K562 (cell line): ENCODE measurements around the gene TEX14. TPM values are rescaled to one million over a fixed set of nuclear protein-coding genes. Genes with fewer than 3 reads are reported as not detected.

Experiments used
- C11orf30 ChIP-seq: fragments of 450-650 bp; IDR thresholded peaks from 2 replicates; pipeline ENCODE4 v1.6.1; 2016; ENCODE audit warnings: low read depth, mild to moderate bottlenecking
- ELF2 ChIP-seq: fragments of 250-450 bp; sonication (Bioruptor Pico); IDR thresholded peaks from 2 replicates; pipeline ENCODE4 v1.5.0; 2021; ENCODE audit warnings: mild to moderate bottlenecking
- EP400 ChIP-seq: fragments of 450-650 bp; IDR thresholded peaks from 2 replicates; pipeline ENCODE4 v1.6.1; 2017; ENCODE audit warnings: antibody characterized with exemption, mild to moderate bottlenecking, moderate library complexity
- FOS ChIP-seq: IDR thresholded peaks from 3 replicates; pipeline ENCODE4 v1.6.1; 2011; ENCODE audit not compliant: insufficient read length; ENCODE audit errors: extremely low read depth
- FOXA1 ChIP-seq: fragments of 450-650 bp; IDR thresholded peaks from 2 replicates; pipeline ENCODE4 v1.6.1; 2016; ENCODE audit warnings: mild to moderate bottlenecking, borderline replicate concordance
- GATAD2A ChIP-seq: fragments of 450-650 bp; IDR thresholded peaks from 2 replicates; pipeline ENCODE4 v1.6.1; 2017
- GTF2B ChIP-seq: IDR thresholded peaks from 2 replicates; pipeline ENCODE4 v1.6.1; 2011; ENCODE audit not compliant: insufficient read length; ENCODE audit errors: extremely low read depth
- HDAC1 ChIP-seq, 2 experiments: fragments of 450-650 bp; IDR thresholded peaks; 2 replicates each; pipeline ENCODE4 v1.6.1; 2016 to 2017; ENCODE audit warnings: inconsistent platforms in 1 of 2, mild to moderate bottlenecking in 1 of 2, moderate library complexity in 1 of 2
- KAT2B ChIP-seq: IDR thresholded peaks from one replicate; pipeline ENCODE4 v1.6.1; 2012; ENCODE audit warnings: low read depth, mild to moderate bottlenecking, control low read depth, inconsistent platforms, low read length, moderate library complexity
- KAT8 ChIP-seq: fragments of 450-650 bp; IDR thresholded peaks from 2 replicates; pipeline ENCODE4 v1.6.1; 2016; ENCODE audit warnings: low read depth, mild to moderate bottlenecking
- KLF10 ChIP-seq: fragments of 250-450 bp; sonication (Bioruptor Pico); IDR thresholded peaks from 2 replicates; pipeline ENCODE4 v1.6.1; 2021; ENCODE audit warnings: matching md5 sums
- MEF2A ChIP-seq: IDR thresholded peaks from 2 replicates; pipeline ENCODE4 v1.6.1; 2011; ENCODE audit warnings: low read depth, mild to moderate bottlenecking, low read length, moderate library complexity; ENCODE audit not compliant: control insufficient read depth
- MEIS2 ChIP-seq: fragments of 450-650 bp; IDR thresholded peaks from 2 replicates; pipeline ENCODE4 v1.6.1; 2014; ENCODE audit warnings: mild to moderate bottlenecking; ENCODE audit not compliant: partially characterized antibody
- RB1 ChIP-seq: fragments of 450-650 bp; IDR thresholded peaks from 2 replicates; pipeline ENCODE4 v1.6.1; 2017; ENCODE audit warnings: low read depth, mild to moderate bottlenecking
- SAP30 ChIP-seq: fragments of 200-600 bp; sonication (generic); IDR thresholded peaks from 2 replicates; pipeline ENCODE4 v1.6.1; 2012; ENCODE audit warnings: borderline replicate concordance, low read depth, mild to moderate bottlenecking, moderate library complexity, low read length, control low read depth, inconsistent platforms; ENCODE audit not compliant: insufficient read depth, poor library complexity, severe bottlenecking
- SFPQ ChIP-seq: fragments of 200-400 bp; formaldehyde crosslinking; IDR thresholded peaks from 2 replicates; pipeline ENCODE4 v1.6.1; 2017; ENCODE audit warnings: mild to moderate bottlenecking, low read depth, low read length, moderate library complexity
- SRSF9 ChIP-seq: fragments of 200-400 bp; formaldehyde crosslinking; IDR thresholded peaks from 2 replicates; pipeline ENCODE4 v1.6.1; 2017; ENCODE audit warnings: low read depth, low read length, borderline replicate concordance
- TCF3 ChIP-seq: sonication (generic); formaldehyde crosslinking; IDR thresholded peaks from 2 replicates; pipeline ENCODE4 v1.4.0; 2020; ENCODE audit warnings: mild to moderate bottlenecking, missing genetic modification reagents
- ZBTB34 ChIP-seq: fragments of 250-450 bp; sonication (Bioruptor Pico); IDR thresholded peaks from 2 replicates; pipeline ENCODE4 v1.8.0; 2021; ENCODE audit warnings: mild to moderate bottlenecking, moderate library complexity
- ZBTB8A ChIP-seq: fragments of 450-650 bp; IDR thresholded peaks from 2 replicates; pipeline ENCODE4 v1.6.1; 2018; ENCODE audit warnings: mild to moderate bottlenecking, moderate library complexity; ENCODE audit not compliant: partially characterized antibody
- ZNF395 ChIP-seq: fragments of 200-800 bp; sonication (Bioruptor generic); IDR thresholded peaks from 2 replicates; pipeline ENCODE4 v1.6.1; 2017; ENCODE audit warnings: missing genetic modification characterization, missing compliant biosample characterization
- ZNF75A ChIP-seq: fragments of 450-650 bp; formaldehyde crosslinking; IDR thresholded peaks from 2 replicates; pipeline ENCODE4 v1.4.0; 2020; ENCODE audit warnings: mild to moderate bottlenecking
- polyA plus RNA-seq, 8 experiments: library from polyadenylated mRNA; depleted of rRNA in 4 of 8; stranded (reverse) in 5 of 8; unstranded in 3 of 8; fragments of >200 nt; fragmentation: Nextera tagmentation in 2 of 8; fragmentation: Illumina TruSeq in 1 of 8; extraction: Ambion mirVana in 2 of 8; extraction: Trizol in 1 of 8; gene quantifications; 2 replicates each; pipeline versions ENCODE4 v1.2.1 to v1.2.3, GENCODE V29; 2011 to 2014; ENCODE audit warnings: inconsistent platforms in 1 of 8, missing spikeins in 1 of 8
- total RNA-seq, 7 experiments: library from RNA; depleted of rRNA in 6 of 7; stranded (reverse); fragments of >200 nt in 6 of 7; fragmentation: Illumina TruSeq in 2 of 7; extraction: Trizol in 2 of 7; gene quantifications; 2 replicates each; pipeline versions ENCODE4 v1.2.1 to v1.2.3, GENCODE V29; 2011 to 2021; ENCODE audit warnings: low replicate concordance in 1 of 7

Gene TEX14
- total and polyA plus RNA-seq, 9 of the 15 experiments (the other 6 are each of a cell fraction or from before 2014, with no cell fraction given), result 0.05 to 0.12 (median 0.09) TPM; not detected in 1

GRCh38 chr17:58517928-58518609 is 173.8 kb downstream of the TEX14 start (continued):
- TF ChIP-seq SRSF9 (no peak), ELF2 (CRISPR knock-in tag) (peak; percentile 77), ZNF75A (CRISPR knock-in tag) (no peak), MEF2A (0 out of 2 replicates have a peak, but pooled peaks have one; percentile 46), HDAC1 (IDR thresholded peaks at IDR 0.05) (peak in 1 of 2 experiments; percentile 73; a peak in 2 of 4 replicates), EP400 (peak; percentile 83), TCF3 (no peak), MEIS2 (no peak), SAP30 (peak; percentile 31), FOXA1 (no peak), ZBTB8A (no peak), KAT2B (no peak), KAT8 (no peak), GTF2B (no peak), RB1 (peak; percentile 22; the same call in 1 of the 2 replicates), FOS (peak; percentile 96), GATAD2A (no peak), SFPQ (no peak), KLF10 (no peak), ZBTB34 (CRISPR knock-in tag) (no peak), C11orf30 (peak; percentile 95), ZNF395 (peak; percentile 88; the same call in 1 of the 2 replicates)
